Activated CD8-positive, alpha-beta T cell treated with anti-CD3 and anti-CD28 coated beads for 36 hours (primary cell): Measurements from ENCODE around the gene TSPO2. TPM values are rescaled to one million over a fixed set of nuclear protein-coding genes. Genes with fewer than 3 reads are reported as not detected.
A peak's percentile ranks its signal among the peaks of the same experiment; 100 is the strongest.

Experiments used
- ATAC-seq: fragments of 200-7000 bp; cut with Tn5 transposase; one replicate; pipeline ENCODE4 v1.10.0; 2021; ENCODE audit warnings: mild to moderate bottlenecking, moderate library complexity
- CTCF ChIA-PET: fragments of 350-600 bp; sonication (Branson Sonifier 250); formaldehyde crosslinking; loops from one replicate; lab custom pipeline; 2021; ENCODE audit warnings: antibody characterized with exemption; lab: Charles Lee
- POLR2A ChIA-PET: fragments of 350-600 bp; sonication (Branson Sonifier 250); formaldehyde crosslinking; loops from one replicate; lab custom pipeline; 2021; ENCODE audit warnings: antibody characterized with exemption; lab: Charles Lee
- DNase-seq: peaks from one replicate; pipeline ENCODE4 v3.0.0-alpha.2; 2020
- H3K27ac Mint-ChIP-seq: one replicate; pipeline ENCODE4 v1.8.0; 2021; ENCODE audit warnings: mild to moderate bottlenecking, mixed read lengths
- H3K27me3 Mint-ChIP-seq: one replicate; pipeline ENCODE4 v1.8.0; 2021; ENCODE audit warnings: mixed read lengths
- H3K36me3 Mint-ChIP-seq: one replicate; pipeline ENCODE4 v1.8.0; 2021; ENCODE audit warnings: low read depth, mixed read lengths
- H3K4me1 Mint-ChIP-seq: one replicate; pipeline ENCODE4 v1.8.0; 2021; ENCODE audit warnings: low read depth, mixed read lengths
- H3K4me3 Mint-ChIP-seq: one replicate; pipeline ENCODE4 v1.8.0; 2021; ENCODE audit warnings: mild to moderate bottlenecking, moderate library complexity, mixed read lengths
- H3K9me3 Mint-ChIP-seq: one replicate; pipeline ENCODE4 v1.8.0; 2021; ENCODE audit warnings: mixed read lengths
- CTCF ChIP-seq: fragments of 200-600 bp; IDR thresholded peaks from one replicate; pipeline ENCODE4 v1.8.0; 2022; ENCODE audit warnings: antibody characterized with exemption, mild to moderate bottlenecking
- intact Hi-C: fragments of 100-400 bp; cut with micrococcal nuclease; formaldehyde crosslinking; loops from one replicate; pipeline ENCODE4 v1.10.0; 2022
- total RNA-seq, 2 experiments: library from RNA; stranded (reverse); gene quantifications; one replicate each; pipeline ENCODE4 v1.2.3, GENCODE V29; 2021

TSPO2 gene
- total RNA-seq, 2 experiments from 2014 or later = not detected

- DNase-seq = peak; percentile 73
- peaks cover 2% of the 10 kb centered on the region for H3K36me3 Mint-ChIP-seq
- no peaks in the 10 kb centered on the region for H3K27me3 Mint-ChIP-seq
- no peak within 1 kb of the TSS for H3K27ac Mint-ChIP-seq
- peaks cover 8% of the 10 kb centered on the region for H3K4me1 Mint-ChIP-seq
- intact Hi-C loops = no loop called here
- H3K9me3 Mint-ChIP-seq = no peaks in the 10 kb centered on the region
- ATAC-seq = peak; percentile 77
- no peak within 1 kb of the TSS for H3K4me3 Mint-ChIP-seq
- POLR2A ChIA-PET = interaction anchor here (0.6 to 1.1 kb wide), 2 partner anchors 24 to 52 kb away, joined by 3 to 4 read pairs; no protein-coding TSS in a partner anchor
- peak; percentile 71 for TF ChIP-seq CTCF
- CTCF ChIA-PET = interaction anchor here (0.8 to 5.1 kb wide), 22 partner anchors 10 to 161 kb away, joined by 3 to 48 read pairs (median 4); partner anchors contain the start of genes APOBEC2 and TREML2
Measured at GRCh38 chr6:41039060-41039998, 2.9 kb upstream of the TSPO2 start, which contains the start of gene UNC5CL. UNC5CL (minus strand) TSS chr6:41039221; CDS start chr6:41035074, 4,147 bp downstream.

GRCh38 chr6:41040101-41040939, 1.9 kb upstream of the TSPO2 start:
- Mint-ChIP-seq H3K36me3 (peaks cover 2% of the 10 kb centered on the region), H3K4me1 (peaks cover 8% of the 10 kb centered on the region), H3K27me3 (no peaks in the 10 kb centered on the region), H3K27ac (no peak overlapping the region), H3K4me3 (no peak overlapping the region), H3K9me3 (no peaks in the 10 kb centered on the region)
- intact Hi-C loops = no loop called here
- CTCF ChIA-PET = interaction anchor here (0.8 to 5.1 kb wide), 17 partner anchors 9 to 160 kb away, joined by 3 to 48 read pairs (median 6); partner anchors contain the start of genes APOBEC2 and TREML2
- POLR2A ChIA-PET = interaction anchor here (0.6 to 1.1 kb wide), 2 partner anchors 23 to 51 kb away, joined by 3 to 4 read pairs; no protein-coding TSS in a partner anchor
- peak; percentile 68 for ATAC-seq
- DNase-seq = peak; percentile 34
- no peak for TF ChIP-seq CTCF

- no peaks in the 10 kb centered on the region for H3K27me3 Mint-ChIP-seq
- POLR2A ChIA-PET = interaction anchor here (1.4 kb wide), 1 partner anchor 11 kb away, joined by 6 read pairs; no protein-coding TSS in a partner anchor
Measured at GRCh38 chr6:41040940-41041536, 1.2 kb upstream of the TSPO2 start.

More at GRCh38 chr6:41040940-41041536, 1.2 kb upstream of the TSPO2 start:
- intact Hi-C loops = no loop called here
- Mint-ChIP-seq H3K4me3 (no peak overlapping the region), H3K36me3 (peaks cover 2% of the 10 kb centered on the region), H3K4me1 (peaks cover 8% of the 10 kb centered on the region), H3K9me3 (no peaks in the 10 kb centered on the region), H3K27ac (no peak overlapping the region)
- ATAC-seq = peak; percentile 19
- DNase-seq = no peak
- no peak for TF ChIP-seq CTCF
- CTCF ChIA-PET = interaction anchor here (2.8 to 5.1 kb wide), 2 partner anchors 9 to 12 kb away, joined by 20 to 48 read pairs; no protein-coding TSS in a partner anchor
